ENCODE results near the gene LEKR1.
"Not testable (repeated sequence)": the region's sequence is repeated elsewhere in the genome, so short reads cannot be mapped to it uniquely, and the experiment has no call there.

Gene LEKR1

DNA sequence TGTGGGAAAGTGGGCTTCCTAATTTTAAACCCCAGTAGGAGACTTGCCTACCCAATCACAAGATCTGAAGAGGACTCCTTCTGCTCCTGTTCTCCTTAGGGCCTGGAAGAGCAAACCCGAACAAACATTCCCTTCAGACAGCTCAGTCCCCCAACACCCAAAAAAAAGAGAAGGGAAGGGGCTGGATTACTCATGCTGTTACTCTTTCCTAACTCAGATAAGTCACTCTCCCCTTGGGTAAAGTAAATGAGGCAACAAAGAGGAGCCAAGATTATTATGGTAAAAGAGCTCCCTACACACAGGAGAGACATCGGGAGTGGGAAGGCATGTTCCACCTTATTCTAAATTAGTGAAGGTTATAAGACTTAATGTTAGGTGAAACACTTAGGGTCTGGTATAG is 18.1 kb upstream of the LEKR1 start:
- DNase-seq (ENCODE audit: low spot score) = no peak

DNA sequence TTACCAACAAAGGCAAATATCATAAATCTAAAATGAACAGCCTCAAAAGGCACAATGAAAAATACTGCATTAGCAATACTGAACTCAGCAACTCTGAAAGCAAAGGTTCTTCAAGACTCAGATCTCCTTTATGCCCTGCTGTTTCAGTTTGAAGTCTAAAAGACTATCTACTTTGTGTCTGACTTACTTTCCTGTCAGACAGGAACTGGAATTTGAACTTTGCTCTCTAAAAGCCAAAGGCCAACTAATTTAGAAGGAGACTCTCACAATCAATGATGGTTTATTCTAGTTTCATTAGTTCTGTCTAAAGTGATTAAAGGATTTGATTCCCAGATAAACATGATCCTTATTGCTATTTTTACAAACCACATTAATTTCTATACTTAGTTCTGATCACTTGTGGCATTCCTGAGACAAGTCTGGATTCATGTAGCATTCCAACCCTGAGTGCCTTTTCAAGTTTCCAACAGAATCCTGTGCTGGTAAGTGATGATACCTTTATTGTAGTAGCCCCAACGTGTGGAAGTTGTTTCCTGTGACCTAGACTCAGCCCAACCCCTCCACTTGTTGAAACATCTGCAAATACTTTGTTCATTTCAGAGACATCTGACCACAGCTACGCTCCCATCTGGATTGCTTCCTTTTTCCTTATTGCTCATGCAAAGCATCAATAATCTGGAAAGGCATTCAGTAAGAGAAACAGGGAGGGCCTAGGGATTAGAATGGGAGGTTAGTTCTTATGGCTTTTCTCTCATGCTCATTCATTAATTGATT is 14.9 kb upstream of the LEKR1 start:
- DNase-seq (ENCODE audit: low spot score) = no peak

DNA sequence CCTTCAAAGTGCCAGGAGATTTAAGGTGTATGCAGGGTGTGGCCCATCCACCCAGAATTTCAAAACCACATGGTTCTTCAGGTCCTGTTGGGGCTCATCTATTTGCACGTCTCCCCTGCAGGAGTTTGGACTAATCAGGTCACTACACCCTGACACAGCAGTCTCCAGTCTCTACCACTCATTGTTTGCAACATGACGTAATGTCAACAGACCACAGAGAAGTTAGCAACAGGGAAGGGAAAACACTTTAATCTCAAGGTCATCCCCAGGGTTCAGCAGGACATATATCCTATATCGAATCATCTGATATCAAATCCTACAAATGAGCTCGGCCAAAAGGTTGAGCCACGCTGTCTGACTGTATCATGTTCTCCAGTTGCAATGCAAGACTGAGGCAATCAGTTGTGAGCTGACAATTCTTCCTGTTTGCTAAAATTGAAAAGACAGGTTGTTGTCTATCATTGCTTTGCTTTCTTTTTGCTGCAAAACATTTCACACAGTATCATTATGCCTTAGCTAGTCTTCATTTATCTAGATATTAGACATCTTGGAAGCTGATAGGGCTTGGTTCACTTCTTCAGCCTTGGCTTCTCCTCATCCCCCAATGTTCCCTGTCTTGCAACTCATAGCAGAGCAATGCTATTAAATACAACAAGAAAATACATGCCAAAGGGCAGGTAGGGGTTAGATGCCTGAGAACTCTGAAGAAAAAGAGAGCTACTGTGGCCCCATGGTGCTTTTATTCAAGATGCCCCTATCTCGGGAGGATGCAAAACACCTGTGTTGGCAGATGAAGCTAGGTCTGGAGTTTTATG is 13.4 kb upstream of the LEKR1 start:
- no peak for DNase-seq (ENCODE audit: low spot score)

DNA sequence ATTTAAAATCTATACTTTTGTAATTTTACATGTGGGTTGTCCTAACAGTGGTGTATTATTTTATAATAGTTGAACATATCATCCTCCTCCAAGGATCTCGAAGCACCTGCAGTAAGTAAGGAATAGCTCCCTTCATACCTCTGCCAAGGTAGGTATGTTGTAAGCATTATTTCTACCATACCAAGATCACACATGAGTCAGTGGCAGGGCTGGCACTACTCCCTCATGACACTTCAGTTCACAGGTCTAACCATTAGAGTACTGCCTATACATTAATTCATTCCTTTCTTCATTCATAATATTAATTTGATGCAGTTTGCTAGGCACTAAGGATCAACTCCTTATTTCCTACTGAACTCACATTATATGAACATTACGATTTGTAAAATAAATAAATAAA is 11.9 kb upstream of the LEKR1 start:
- no peak for DNase-seq (ENCODE audit: low spot score)

DNA sequence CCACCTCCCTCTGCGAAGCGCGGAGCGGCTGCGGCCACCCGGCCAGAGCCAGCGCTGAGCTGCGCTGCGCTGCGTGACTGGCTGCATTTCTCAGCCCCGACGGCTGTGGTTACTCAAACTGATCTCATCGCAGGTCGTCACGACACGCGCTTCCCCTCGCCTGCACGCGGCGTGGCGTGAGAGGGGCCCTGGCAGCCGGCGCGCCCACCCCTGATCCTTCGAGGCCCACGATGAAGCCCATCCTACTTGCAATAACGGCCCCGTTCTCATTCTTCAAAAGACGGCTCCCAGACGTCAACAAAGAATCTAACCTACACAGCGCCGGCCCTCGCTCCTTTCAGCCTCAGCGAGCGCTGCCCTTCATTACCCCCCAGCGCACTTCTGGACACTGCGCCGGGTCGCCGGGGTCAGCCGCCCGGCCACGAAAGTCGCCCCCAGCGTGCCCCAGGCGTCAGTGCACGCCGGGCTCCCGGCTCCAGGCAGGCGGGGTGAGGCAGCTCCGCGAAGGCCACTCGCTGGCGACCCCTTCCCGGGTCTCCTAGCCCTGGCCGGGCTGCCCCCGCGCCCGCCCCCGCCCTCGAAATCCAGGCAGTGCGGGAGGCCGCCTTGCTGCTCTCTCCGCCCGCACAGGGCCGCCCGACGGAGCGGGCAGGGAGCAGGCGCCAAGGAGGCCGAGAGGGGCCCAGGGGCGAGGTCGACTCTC is 9.9 kb upstream of the LEKR1 start:
- DNase-seq (ENCODE audit: low spot score) = no peak

DNA sequence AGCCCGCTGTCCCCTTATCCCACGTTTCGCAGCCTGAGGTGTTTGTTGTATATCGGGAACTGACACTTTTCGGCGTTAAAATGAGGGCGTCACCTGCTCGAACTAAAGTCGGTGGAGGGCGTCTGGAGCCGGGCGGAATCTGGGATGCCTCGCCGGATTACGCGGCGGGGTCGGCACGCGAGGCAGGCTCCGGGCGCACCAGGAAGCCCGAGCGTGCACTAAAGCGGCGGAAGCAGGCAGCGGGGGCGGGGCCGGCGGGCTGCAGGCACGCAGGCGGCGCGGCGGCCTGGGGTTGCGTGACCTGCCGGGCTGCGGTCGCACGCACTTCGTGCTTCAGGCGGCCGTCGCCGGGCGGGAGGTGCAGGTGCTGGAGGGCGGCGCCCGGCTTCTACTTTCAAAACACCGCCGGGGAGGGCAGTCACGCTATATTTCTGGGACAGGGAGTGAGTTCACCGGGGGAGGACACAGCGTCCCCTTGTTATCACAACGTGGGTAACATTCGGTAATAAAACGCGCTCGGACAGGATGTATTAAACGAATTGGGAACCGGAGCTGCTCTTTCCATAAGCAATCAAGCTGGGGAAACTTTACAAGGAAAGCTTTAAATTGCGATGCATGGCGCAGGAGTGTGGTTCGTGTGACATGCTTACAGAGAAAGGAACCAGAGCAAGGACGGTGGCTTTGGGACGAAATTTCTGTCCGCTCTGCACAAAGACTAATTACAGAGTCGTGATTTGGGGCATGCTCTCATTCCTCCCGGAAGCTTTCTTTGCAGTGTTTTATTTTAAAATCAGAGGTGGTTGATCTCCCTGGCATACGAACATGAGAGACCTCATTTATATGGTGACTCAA is 9.1 kb upstream of the LEKR1 start:
- DNase-seq (ENCODE audit: low spot score) = peak; percentile 59

DNA sequence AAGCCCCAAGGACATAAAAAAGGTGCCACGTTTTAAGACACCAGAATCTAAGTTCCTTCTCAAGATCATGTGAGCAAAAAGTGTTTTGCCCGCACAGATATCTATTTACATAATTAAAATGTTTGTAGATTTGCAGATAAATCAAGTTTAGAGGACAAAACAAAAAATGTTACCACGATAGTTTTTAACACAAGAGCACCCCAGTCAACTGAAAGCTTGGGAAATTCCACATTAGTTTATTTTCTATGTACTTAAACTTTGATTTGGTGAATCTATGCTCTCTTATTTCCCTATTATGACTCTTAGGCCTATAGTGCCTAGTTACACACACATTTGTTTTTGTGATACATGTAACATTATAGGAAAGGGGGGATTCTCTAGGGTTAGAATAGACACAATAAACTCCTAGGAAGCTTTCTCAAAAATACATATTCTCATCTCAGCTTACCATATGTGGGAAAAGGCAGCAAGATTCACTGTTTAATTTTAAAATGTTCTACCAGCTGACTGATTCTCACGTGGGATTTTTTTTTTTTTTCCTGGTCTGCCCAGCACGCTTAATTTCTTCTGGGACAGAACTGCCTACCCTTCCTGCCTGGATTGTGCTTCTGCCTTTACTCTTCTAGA is 8.4 kb upstream of the LEKR1 start:
- DNase-seq (ENCODE audit: low spot score) = no peak

DNA sequence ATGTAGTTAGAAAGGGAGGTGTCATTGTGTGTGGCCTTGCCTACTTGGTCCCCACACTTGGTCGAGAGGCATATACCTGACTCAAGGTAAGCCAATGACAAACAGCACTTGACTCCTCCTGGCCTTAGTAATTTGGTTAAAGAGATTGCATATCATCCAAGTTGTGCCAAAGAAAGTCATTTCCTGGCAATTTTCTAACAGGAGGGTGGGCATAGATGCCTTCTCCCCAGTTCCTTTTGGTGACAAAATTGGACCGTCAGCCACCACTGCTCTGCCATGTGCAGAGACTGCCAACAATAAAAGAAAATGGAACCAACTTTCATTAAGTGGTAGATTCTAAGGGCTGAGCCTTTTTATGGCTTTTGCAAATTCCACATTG is 7.9 kb upstream of the LEKR1 start:
- no peak for DNase-seq (ENCODE audit: low spot score)

DNA sequence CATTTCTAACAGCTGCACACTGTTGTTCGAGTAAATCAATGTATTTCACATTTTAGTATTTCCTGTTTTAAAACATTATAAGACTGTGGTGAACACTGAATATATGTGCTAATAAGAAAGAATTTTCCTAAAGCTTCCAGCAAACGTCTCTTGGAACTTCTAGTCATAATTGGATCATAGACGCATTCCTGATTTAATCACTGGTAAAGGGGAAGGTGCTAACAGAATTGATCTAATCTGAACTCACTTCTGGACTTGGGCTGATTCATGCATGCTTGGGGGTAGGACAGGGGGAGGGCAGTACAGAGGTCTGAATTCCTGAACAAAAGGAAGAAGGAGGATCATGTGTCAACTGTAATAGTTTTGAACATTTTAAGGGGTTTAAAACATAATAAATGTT is 7.3 kb upstream of the LEKR1 start:
- DNase-seq (ENCODE audit: low spot score) = no peak

DNA sequence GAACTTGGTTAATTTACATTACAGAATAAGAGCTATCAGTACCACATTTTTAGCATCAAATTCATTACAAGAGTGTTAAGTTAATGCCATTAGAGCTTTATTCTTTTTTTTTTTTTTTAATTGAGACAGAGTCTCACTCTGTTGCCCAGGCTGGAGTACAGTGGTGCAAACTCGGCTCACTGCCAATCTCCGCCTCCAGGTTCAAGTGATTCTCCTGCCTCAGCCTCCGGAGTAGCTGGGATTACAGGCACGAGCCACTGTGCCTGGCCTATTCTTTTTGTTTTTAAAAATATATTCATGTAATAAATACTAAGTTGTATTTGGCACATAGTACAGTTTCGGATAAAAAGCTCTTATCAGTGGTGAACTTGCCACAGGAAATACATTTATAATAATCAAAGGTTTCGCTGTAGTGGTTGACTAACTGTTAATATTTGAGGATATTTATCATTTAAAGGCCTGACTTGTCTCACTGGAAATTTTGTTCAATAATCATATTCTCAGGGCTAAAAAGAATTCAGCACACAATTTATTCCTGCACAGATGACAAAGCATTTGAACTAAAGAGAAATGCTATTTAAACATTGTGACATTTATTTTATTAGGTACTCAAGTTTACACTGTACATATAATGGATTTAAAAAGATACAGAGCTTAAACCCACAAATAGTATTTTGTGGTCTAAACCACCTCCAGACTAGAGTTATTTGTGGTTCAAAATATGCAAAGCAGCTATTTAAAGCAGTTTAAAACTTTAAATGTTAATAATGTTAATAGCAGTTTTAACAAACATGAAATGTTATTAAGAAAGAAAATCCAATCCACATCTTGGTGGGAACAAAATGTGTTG is 6.1 kb upstream of the LEKR1 start:
- no peak for DNase-seq (ENCODE audit: low spot score)

DNA sequence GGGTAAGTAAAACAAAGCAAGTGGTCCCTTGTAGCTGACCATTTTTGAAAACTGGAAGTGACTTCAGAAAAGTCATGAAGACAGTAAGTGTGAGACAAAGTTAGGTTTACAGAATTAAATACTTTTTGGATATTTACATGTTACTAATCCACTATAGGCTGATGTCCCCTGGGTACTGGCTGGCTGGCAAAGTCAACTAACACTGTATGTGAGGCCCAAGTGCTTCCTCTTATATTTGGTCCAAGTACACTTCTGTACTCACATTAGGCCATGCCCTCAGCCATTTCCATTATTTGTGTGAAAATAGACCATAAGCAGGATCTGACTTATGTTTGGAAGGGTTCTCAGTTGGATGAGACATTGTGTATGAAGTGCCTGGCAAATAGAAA is 5.5 kb upstream of the LEKR1 start:
- no peak for DNase-seq (ENCODE audit: low spot score)

DNA sequence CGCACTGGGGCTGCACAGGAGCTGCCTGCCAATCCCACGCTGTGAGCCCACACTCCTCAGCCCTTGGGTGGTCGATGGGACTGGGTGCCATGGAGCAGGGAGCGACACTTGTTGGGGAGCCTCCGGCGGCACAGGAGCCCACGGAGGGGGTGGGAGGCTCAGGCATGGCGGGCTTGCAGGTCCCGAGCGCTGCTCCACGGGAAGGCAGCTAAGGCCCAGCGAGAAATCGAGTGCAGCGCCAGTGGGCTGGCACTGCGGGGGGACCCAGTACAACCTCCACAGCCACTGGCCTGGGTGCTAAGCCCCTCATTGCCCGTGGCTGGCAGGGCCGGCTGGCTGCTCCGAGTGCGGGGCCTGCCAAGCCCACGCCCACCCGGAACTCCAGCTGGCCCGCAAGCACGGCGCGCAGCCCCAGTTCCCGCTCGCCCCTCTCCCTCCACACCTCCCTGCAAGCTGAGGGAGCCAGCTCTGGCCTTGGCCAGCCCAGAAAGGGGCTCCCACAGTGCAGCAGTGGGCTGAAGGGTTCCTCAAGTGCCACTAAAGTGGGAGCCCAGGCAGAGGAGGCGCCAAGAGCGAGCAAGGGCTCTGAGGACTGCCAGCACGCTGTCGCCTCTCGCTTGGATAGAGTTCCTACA is 3.4 kb upstream of the LEKR1 start:
- DNase-seq (ENCODE audit: low spot score) = not testable (repeated sequence)

DNA sequence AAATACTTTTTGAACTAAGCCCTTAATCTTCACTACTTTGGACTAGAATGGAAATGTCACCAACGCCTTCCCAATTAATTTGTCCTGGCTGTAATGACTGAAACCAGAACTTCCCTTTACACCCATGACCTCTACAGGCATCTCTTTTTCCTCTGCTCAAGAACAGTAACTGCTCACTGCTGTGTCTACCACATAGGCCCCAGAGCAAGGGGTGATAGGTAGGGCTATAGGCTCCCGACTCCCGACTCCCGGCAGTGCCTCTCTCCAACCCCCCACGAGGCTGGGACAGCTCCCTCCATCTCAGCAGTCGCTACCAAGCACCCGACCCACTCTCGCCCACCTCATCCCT is 384 bp upstream of the LEKR1 start:
- no peak for DNase-seq (ENCODE audit: low spot score)

DNA sequence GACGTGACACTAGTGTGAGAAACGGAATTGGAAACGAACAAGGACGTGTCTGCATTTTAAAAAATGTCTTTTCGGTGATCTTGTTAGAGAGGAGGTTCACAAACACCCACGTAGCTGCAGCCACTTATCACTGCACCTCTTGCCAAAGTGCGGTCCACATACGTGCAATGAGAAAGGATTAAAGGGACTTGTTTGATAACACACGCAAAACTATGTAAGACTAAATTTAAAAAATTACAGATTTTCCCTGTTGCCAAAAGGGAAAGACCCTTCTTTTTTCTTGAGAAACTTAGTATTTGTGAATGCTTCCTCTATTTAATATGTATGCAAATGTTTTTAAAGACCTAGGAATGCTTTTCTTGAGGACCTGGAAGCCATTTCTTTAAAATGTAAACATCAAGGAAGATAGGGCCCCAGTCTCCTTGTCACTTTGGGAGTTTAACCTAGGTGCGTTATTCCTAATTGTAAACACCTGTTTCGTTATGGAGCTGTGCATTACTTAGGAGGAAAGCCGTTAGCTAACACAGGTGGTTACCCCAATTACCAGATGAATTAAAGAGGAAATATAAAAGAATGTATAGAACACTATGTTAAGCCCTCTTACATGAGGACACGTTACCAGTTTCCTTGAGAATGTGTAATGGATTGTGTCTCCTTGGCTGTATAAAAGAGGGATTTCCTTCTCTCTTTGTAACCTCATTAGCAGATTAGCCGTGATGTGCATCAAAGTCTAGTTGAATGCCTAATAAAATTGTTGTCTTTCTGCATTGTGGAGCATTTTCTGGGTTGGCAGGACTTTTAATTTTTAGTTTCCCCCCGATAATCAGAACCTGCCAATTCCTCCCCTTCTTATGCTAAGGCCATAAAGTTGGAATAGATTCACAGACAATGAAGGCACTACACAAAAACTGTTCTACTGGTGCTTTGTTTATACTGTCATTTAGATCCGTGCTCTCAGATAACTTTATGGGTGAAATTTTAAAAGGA is 1.0 kb downstream of the LEKR1 start:
- no peak for DNase-seq (ENCODE audit: low spot score)

DNA sequence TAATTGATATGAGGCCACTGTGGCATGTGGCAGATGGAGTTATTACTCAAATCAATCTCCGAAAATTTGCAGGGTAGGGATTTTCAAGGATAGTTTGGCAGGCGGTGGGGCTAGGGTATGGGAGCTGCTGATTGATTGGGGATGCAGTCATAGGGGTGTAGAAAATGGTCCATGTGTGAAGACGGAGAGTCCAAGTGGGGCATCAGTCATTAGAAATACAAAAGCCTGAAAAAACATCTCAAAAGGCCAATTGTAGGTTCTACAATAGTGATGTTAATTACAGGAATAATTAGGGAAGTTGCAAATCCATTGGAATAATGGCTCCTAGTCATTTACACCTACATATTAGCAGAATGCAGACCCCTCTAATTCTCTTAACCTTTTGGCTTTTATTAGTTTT is 4.9 kb downstream of the LEKR1 start:
- no peak for DNase-seq (ENCODE audit: low spot score)

DNA sequence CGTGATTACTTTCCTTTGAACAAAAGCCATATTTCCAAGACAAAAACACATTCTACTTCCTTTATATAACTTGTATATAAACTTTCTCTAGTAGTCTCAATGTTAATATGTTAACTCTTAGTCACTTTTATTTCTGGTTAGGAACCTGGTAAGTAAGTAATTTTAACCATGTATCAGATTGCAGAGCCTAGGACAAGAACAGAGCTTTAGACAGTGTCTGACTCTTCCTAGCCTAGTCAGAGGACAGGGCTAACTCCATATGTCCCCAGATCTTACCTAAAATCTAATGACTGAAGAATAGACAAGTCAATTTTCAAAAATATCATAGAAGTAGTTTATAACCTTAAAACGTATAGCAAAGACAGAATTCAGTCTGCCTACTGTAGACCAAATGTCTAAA is 8.3 kb downstream of the LEKR1 start:
- no peak for DNase-seq (ENCODE audit: low spot score)

DNA sequence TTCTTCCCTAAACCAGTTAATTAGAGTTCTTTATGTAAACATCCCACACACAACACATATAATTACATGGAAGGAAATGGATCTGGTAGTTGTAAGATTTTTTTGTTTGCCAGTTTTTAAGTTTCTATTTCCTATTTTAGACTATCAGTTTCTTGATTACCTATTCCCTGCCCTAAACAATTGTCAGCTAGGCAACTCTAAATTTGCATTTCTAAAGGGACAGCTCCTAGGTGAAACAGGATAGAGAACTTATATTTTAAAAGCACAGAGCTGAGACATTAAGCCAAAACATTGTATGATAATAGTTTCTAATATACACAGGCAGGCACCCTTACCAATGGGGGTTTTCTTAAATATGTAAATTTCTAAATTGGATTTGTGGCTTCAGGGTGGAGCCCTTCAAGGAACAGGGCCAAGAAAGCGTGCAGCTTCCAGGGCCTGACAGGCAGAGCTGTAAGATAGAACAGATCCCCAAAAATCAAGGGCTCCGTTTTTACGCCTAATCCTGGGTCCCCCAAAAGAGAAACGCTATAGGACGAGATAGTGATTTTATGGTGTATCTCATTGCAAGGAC is 8.9 kb downstream of the LEKR1 start:
- no peak for DNase-seq (ENCODE audit: low spot score)

DNA sequence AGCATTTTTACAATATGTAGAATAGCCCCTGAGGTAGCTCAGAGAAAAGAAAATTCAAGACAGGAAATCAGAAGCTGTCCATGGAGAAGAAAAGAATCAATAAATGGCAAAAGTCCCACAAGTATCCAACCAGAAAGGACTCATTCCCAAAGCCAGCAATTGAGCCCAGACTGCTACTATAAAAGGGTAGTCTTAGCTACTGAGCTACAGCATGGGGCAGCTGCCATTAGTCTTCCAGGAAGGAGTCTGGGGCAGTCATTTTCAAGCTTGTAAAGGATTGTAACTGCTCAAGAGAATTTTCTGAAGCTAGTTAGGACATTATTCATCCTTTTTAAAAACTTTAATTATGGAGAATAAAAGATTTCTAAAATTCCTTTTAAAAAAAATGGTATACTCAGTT is 10.5 kb downstream of the LEKR1 start:
- no peak for DNase-seq (ENCODE audit: low spot score)

DNA sequence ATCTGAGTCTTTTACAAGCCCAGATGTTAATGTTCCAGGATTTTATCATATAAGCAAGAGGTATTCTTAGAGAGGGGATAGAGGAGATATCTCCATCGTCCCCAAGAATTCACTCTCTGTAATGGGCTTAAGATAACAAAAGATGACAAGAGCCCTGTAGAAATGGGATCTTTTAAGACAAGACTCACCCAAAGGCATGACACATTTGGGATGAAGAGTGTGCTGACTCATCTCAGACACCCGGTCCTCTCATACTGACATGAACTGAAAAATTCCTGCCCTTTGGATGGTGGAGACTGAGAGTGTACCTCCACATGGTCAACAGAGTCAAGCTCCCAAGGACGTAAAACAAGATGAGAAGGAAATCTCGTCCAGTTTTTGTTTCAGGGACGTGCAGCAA is 11.0 kb downstream of the LEKR1 start:
- no peak for DNase-seq (ENCODE audit: low spot score)
